ENCODE results near the gene SMAD4. TPM values are rescaled to one million over a fixed set of nuclear protein-coding genes. Genes with fewer than 3 reads are reported as not detected.

SMAD4 gene
- total RNA-seq, 1 donor from 2014 or later: 152 TPM

DNA sequence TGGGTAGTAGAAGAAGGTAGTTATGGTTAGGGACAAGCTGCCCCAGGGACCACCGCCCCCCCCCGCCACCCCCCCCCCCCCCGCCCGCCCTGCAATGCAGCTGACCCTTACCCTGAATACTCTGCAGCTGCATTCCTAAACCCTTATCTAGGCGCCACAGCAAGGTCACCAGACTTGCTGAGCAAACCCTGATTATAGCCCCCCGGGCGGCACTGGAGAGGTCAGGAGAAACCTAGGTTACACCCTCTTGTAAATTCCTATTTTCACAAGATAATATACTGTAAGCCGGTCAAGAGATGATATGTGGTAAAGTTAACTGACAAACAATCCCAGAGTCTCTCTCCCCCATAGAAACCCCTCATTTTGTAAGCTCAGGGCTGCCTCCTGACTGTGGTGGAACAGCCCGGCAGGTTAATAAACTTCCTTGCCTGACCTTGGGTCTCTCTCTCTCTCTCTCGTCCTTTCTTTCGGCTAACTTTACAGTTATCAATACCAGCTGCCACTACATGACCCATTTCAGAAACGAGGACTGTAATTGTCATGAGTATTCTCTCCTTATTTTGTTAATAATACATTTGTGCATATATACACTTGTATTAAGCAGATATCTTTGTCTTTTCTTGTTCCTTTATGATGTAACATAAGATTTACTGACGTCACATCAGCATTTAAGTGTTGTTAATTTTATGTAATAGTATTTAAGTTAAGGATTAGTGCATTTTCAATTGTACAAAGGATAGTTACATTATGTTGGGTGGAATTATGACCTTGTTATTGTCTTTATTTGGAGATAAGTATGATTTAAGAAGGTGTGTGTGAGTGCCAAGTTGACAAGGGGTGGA lies 22.8 kb upstream of the SMAD4 start:
- no peak for DNase-seq (ENCODE audit: low spot score in 2 of 2, unreplicated experiment in 2 of 2)
- Mint-ChIP-seq H3K27me3 (ENCODE audit: low read depth) (no peaks in the 10 kb centered on the region), H3K4me3 (no peak overlapping the region), H3K27ac (no peak overlapping the region), H3K4me1 (peaks cover 18% of the 10 kb centered on the region), H3K9me3 (peaks cover 8% of the 10 kb centered on the region), H3K36me3 (peaks cover 2% of the 10 kb centered on the region)
- TF ChIP-seq, protein P1, sequence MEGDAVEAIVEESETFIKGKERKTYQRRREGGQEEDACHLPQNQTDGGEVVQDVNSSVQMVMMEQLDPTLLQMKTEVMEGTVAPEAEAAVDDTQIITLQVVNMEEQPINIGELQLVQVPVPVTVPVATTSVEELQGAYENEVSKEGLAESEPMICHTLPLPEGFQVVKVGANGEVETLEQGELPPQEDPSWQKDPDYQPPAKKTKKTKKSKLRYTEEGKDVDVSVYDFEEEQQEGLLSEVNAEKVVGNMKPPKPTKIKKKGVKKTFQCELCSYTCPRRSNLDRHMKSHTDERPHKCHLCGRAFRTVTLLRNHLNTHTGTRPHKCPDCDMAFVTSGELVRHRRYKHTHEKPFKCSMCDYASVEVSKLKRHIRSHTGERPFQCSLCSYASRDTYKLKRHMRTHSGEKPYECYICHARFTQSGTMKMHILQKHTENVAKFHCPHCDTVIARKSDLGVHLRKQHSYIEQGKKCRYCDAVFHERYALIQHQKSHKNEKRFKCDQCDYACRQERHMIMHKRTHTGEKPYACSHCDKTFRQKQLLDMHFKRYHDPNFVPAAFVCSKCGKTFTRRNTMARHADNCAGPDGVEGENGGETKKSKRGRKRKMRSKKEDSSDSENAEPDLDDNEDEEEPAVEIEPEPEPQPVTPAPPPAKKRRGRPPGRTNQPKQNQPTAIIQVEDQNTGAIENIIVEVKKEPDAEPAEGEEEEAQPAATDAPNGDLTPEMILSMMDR (IDR thresholded peaks at IDR 0.05; ENCODE audit: unreplicated experiment): no peak

DNA sequence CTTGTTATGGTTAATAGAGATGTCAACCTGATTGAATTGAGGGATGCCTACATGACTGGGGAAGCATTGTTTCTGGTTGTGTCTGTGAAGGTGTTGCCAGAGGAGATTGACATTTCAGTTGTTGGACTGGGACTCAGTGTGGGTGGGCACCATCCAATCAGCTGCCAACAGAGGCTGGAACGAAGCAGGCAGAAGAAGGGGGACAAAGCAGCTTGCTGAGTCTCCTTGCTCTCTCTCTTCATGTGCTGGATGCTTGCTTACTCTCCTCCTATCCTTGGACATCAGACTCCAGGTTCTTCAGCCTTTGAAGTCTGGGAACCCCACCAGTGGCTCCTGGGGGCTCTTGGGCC lies 22.2 kb upstream of the SMAD4 start:
- no peaks in the 10 kb centered on the region for H3K27me3 Mint-ChIP-seq (ENCODE audit: low read depth)
- TF ChIP-seq, protein P1 (IDR thresholded peaks at IDR 0.05; ENCODE audit: unreplicated experiment): no peak
- H3K4me3 Mint-ChIP-seq: no peak overlapping the region
- no peak overlapping the region for H3K27ac Mint-ChIP-seq
- no peak for DNase-seq (ENCODE audit: low spot score in 2 of 2, unreplicated experiment in 2 of 2)
- H3K9me3 Mint-ChIP-seq: peaks cover 8% of the 10 kb centered on the region
- H3K36me3 Mint-ChIP-seq: no peaks in the 10 kb centered on the region
- H3K4me1 Mint-ChIP-seq: peaks cover 18% of the 10 kb centered on the region

DNA sequence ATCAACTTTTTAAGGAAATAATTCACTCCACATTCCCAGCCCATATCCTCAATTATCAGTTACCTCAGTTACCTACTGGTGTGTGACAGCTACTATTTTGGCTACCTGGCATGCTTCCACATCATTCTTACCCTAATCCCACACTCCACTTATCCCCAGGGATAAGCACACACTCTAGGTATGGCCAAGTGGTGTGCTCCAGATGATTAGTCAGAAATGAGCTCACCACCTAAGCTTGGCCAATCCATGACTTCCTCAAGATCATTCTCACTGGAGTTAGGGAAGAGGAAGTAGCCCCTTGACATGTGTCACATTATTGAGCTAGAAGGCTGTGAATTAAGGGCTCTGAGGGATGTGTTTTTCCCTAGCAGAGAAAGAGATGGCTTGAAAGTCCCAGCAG lies 20.9 kb upstream of the SMAD4 start:
- TF ChIP-seq, protein P1 (IDR thresholded peaks at IDR 0.05; ENCODE audit: unreplicated experiment): no peak
- DNase-seq (ENCODE audit: low spot score in 2 of 2, unreplicated experiment in 2 of 2): no peak
- H3K36me3 Mint-ChIP-seq: peaks cover 4% of the 10 kb centered on the region
- H3K4me3 Mint-ChIP-seq: no peak overlapping the region
- no peak overlapping the region for H3K27ac Mint-ChIP-seq
- H3K9me3 Mint-ChIP-seq: peaks cover under 1% of the 10 kb centered on the region
- H3K27me3 Mint-ChIP-seq (ENCODE audit: low read depth): no peaks in the 10 kb centered on the region
- peaks cover 18% of the 10 kb centered on the region for H3K4me1 Mint-ChIP-seq

DNA sequence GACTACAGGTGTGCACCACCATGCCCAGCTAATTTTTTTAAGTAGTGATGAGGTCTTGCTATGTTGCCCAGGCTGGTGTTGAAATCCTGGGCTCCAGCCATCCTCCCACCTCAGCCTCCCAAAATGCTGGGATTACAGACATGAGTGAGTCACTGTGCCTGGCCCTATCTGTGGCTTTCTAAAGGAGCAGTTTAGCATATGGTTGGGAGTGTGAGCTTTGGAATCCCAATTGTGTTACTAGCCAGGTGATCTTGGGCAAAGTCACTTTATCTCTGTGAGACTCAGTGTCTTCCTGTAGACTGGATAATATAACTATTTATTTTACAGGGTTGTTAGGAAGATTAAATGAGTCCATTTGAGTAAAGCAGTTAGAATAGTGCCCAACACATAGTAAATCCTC lies 19.8 kb upstream of the SMAD4 start:
- no peak for DNase-seq (ENCODE audit: low spot score in 2 of 2, unreplicated experiment in 2 of 2)
- Mint-ChIP-seq H3K36me3 (peaks cover 6% of the 10 kb centered on the region), H3K4me1 (peaks cover 18% of the 10 kb centered on the region), H3K27me3 (ENCODE audit: low read depth) (no peaks in the 10 kb centered on the region), H3K4me3 (no peak overlapping the region), H3K27ac (no peak overlapping the region), H3K9me3 (no peaks in the 10 kb centered on the region)
- TF ChIP-seq, protein P1 (IDR thresholded peaks at IDR 0.05; ENCODE audit: unreplicated experiment): no peak

DNA sequence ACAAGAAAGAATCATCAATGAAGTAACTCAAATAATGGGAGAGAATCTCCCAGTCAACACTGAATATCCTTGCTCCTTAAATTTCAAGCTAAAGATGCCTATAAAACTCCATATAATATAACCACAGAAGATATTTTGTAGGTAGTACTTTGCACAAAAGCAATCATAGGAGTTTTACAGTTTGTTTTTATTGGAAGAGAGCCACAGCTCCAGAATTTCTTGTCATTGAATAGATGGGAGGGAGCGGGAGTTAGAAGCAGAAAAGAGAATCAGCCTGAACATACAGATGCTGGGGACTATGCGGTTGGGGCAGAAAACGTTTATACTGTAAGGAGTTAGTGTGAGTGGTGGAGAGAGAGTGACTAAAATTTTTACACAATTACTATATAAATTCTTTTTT lies 18.3 kb upstream of the SMAD4 start:
- TF ChIP-seq, protein P1 (IDR thresholded peaks at IDR 0.05; ENCODE audit: unreplicated experiment): no peak
- Mint-ChIP-seq H3K4me1 (peaks cover 13% of the 10 kb centered on the region), H3K27ac (no peak overlapping the region), H3K36me3 (peaks cover 10% of the 10 kb centered on the region), H3K27me3 (ENCODE audit: low read depth) (no peaks in the 10 kb centered on the region), H3K9me3 (no peaks in the 10 kb centered on the region), H3K4me3 (no peak overlapping the region)
- no peak for DNase-seq (ENCODE audit: low spot score in 2 of 2, unreplicated experiment in 2 of 2)
